ENCODE measurements around the gene DCUN1D2. TPM values are rescaled to one million over a fixed set of nuclear protein-coding genes. Genes with fewer than 3 reads are reported as not detected.

DCUN1D2 gene
- total and polyA plus RNA-seq, 10 of the 15 experiments (the other 5 are each of a cell fraction or from before 2014, with no cell fraction given): 2.5 to 23.6 (median 9.3) TPM

- TF ChIP-seq RB1 (IDR thresholded peaks at IDR 0.05; ENCODE audit: borderline replicate concordance): no peak
- TF ChIP-seq MAX (IDR thresholded peaks at IDR 0.05; ENCODE audit: low read depth, low read length): no peak
- TF ChIP-seq POLR2AphosphoS5 (IDR thresholded peaks at IDR 0.05; ENCODE audit: low read length): no peak
- no peak for TF ChIP-seq RAD21 (IDR thresholded peaks at IDR 0.05; ENCODE audit: insufficient read depth, low read depth, low read length)
- no peak for TF ChIP-seq E4F1 (IDR thresholded peaks at IDR 0.05; ENCODE audit: borderline replicate concordance, partially characterized antibody)
- TF ChIP-seq ATF7 (IDR thresholded peaks at IDR 0.05; ENCODE audit: low read depth): no peak
- TF ChIP-seq SRF (IDR thresholded peaks at IDR 0.05; ENCODE audit: low read depth in 2 of 2, low read length in 2 of 2): no peak
- no peak for TF ChIP-seq SIX5 (IDR thresholded peaks at IDR 0.05; ENCODE audit: low read depth, low read length, severe bottlenecking)
- no peak for TF ChIP-seq CREM (IDR thresholded peaks at IDR 0.05; ENCODE audit: low read depth)
- TF ChIP-seq HSF1 (IDR thresholded peaks at IDR 0.05; ENCODE audit: low read depth, low read length): no peak
- no peak for TF ChIP-seq BCLAF1 (IDR thresholded peaks at IDR 0.05)
Measured at GRCh38 chr13:113475911-113476310, 14.6 kb downstream of the DCUN1D2 start (continued).
